Glutamatergic neuron (in vitro differentiated cells): ENCODE data around the gene KCNMB4. TPM values are rescaled to one million over a fixed set of nuclear protein-coding genes. Genes with fewer than 3 reads are reported as not detected.

Experiments used
- DNase-seq: peaks from one replicate; pipeline ENCODE4 v3.0.0; 2022
- H3K27ac Mint-ChIP-seq: one replicate; pipeline ENCODE4 v1.8.0; 2020; ENCODE audit warnings: mild to moderate bottlenecking, mixed read lengths, inconsistent platforms; ENCODE audit not compliant: unreplicated experiment
- H3K27me3 Mint-ChIP-seq: one replicate; pipeline ENCODE4 v1.8.0; 2020; ENCODE audit warnings: mild to moderate bottlenecking, moderate library complexity, mixed read lengths, inconsistent platforms; ENCODE audit not compliant: unreplicated experiment
- H3K36me3 Mint-ChIP-seq: one replicate; pipeline ENCODE4 v1.8.0; 2020; ENCODE audit warnings: mild to moderate bottlenecking, mixed read lengths, inconsistent platforms; ENCODE audit not compliant: unreplicated experiment
- H3K4me1 Mint-ChIP-seq: one replicate; pipeline ENCODE4 v1.8.0; 2020; ENCODE audit warnings: mild to moderate bottlenecking, low read depth, mixed read lengths, inconsistent platforms; ENCODE audit not compliant: unreplicated experiment
- H3K4me3 Mint-ChIP-seq: one replicate; pipeline ENCODE4 v1.8.0; 2020; ENCODE audit warnings: mild to moderate bottlenecking, mixed read lengths, inconsistent platforms; ENCODE audit not compliant: unreplicated experiment
- H3K9me3 Mint-ChIP-seq: one replicate; pipeline ENCODE4 v1.8.0; 2020; ENCODE audit warnings: mild to moderate bottlenecking, moderate library complexity, mixed read lengths, inconsistent platforms; ENCODE audit not compliant: unreplicated experiment
- CTCF ChIP-seq: fragments of 200-600 bp; sonication (generic); IDR thresholded peaks from one replicate; pipeline ENCODE4 v1.5.0; 2021; ENCODE audit not compliant: partially characterized antibody, unreplicated experiment
- total RNA-seq: library from RNA; stranded (reverse); fragmentation: NEBNext Ultra II Directional; extraction: Animal tissue kit (Norgen Biotek cat#: 25700); gene quantifications from one replicate; pipeline ENCODE4 v1.2.1, GENCODE V29; 2021; ENCODE audit not compliant: unreplicated experiment

KCNMB4 gene
- total RNA-seq, 1 donor from 2014 or later = 18.7 TPM

DNA sequence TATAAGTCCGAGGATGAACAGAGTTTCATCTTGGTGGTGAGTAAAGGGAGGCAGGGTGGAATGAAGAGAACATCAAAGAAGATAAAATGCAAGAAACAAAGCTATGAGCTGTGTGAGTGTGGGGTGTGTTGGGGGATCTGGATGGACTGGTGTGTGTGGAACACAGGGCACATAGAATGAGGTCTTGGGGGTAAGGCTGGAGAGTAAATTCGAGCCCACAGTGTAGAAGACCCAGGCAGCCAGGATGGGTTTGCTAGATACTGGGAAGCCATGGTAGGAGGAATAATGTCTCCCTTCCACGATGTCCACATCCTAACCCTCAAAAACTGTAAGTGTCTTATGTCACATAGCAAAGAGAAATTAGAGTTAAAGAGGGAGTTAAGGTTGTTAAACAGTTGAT is 6.8 kb downstream of the KCNMB4 start:
- H3K36me3 Mint-ChIP-seq = peaks cover 16% of the 10 kb centered on the region
- peaks cover 1% of the 10 kb centered on the region for H3K9me3 Mint-ChIP-seq
- peaks cover 5% of the 10 kb centered on the region for H3K4me1 Mint-ChIP-seq
- no peak for DNase-seq
- no peak overlapping the region for H3K27ac Mint-ChIP-seq
- no peak overlapping the region for H3K4me3 Mint-ChIP-seq
- peaks cover 3% of the 10 kb centered on the region for H3K27me3 Mint-ChIP-seq
- TF ChIP-seq CTCF = no peak

DNA sequence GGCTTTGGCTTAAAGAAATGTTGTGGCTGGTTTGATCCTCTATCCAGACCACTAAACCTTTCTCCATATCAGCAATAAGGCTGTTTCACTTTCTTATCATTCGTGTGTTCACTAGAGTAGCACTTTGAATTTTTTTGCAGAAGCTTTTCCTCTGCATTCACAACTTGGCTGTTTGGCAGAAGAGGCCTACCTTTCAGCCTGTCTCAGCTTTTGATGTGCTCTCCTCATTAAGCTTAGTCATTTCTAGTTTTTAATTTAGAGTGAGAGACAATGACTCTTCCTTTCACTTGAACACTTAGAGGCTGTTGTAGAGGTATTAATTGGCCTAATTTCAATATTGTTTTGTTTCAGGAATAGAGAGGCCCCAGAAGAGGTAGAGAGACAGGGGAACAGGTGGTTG is 13.8 kb downstream of the KCNMB4 start:
- Mint-ChIP-seq H3K27me3 (no peaks in the 10 kb centered on the region), H3K4me3 (no peak overlapping the region), H3K27ac (no peak overlapping the region), H3K4me1 (no peaks in the 10 kb centered on the region), H3K36me3 (peaks cover 22% of the 10 kb centered on the region), H3K9me3 (peaks cover 5% of the 10 kb centered on the region)
- DNase-seq = no peak
- TF ChIP-seq CTCF = no peak

GRCh38 chr12:70383484-70383883 is 17.4 kb downstream of the KCNMB4 start:
- H3K9me3 Mint-ChIP-seq = peaks cover 3% of the 10 kb centered on the region
- H3K27ac Mint-ChIP-seq = no peak overlapping the region
- H3K36me3 Mint-ChIP-seq = peaks cover 15% of the 10 kb centered on the region
- H3K27me3 Mint-ChIP-seq = no peaks in the 10 kb centered on the region
- no peak for TF ChIP-seq CTCF
- H3K4me1 Mint-ChIP-seq = no peaks in the 10 kb centered on the region
- no peak for DNase-seq
- no peak overlapping the region for H3K4me3 Mint-ChIP-seq

DNA sequence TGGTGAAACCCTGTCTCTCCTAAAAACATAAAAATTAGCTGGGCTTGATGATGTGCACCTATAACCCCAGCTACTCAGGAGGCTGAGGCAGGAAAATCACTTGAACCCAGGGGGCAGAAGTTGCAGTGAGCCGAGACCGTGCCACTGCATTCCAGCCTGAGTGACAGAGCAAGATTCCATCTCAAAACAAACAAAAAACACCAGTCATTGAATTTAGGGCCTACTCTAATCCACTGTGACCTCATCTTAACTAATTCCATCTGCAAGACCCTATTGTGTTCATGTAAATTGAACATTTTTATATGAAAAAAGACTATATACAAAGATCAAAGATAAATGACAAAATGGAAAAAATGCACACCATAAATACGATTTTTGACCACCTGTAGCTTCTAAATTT is 17.8 kb downstream of the KCNMB4 start:
- no peak overlapping the region for H3K4me3 Mint-ChIP-seq
- no peaks in the 10 kb centered on the region for H3K27me3 Mint-ChIP-seq
- no peaks in the 10 kb centered on the region for H3K4me1 Mint-ChIP-seq
- no peak for DNase-seq
- no peak overlapping the region for H3K27ac Mint-ChIP-seq
- H3K9me3 Mint-ChIP-seq = peaks cover 3% of the 10 kb centered on the region
- peaks cover 11% of the 10 kb centered on the region for H3K36me3 Mint-ChIP-seq
- TF ChIP-seq CTCF = no peak

DNA sequence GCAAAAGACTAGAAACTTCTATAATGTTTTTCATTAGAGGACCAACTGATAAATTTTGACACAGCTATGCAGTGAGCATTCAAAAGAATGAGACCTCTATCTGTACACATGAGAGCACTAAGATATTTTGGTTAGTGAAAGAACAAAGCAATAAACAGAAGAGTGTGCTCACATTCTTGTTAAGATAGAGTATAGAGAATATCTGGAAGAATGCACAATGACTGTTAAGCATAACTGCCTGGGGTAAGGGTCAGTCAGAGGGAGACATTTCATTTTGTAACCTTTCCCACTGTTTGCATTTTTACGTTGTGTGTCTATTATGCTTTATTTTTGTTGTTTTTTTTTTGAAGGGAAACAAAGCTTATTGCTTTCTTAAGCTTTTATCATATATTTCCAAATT is 20.7 kb downstream of the KCNMB4 start:
- Mint-ChIP-seq H3K27me3 (no peaks in the 10 kb centered on the region), H3K27ac (no peak overlapping the region), H3K4me1 (no peaks in the 10 kb centered on the region), H3K9me3 (peaks cover 3% of the 10 kb centered on the region), H3K36me3 (peaks cover 5% of the 10 kb centered on the region), H3K4me3 (no peak overlapping the region)
- no peak for TF ChIP-seq CTCF
- no peak for DNase-seq
